Measurements from ENCODE around the gene CXCR4.

Gene CXCR4

DNA sequence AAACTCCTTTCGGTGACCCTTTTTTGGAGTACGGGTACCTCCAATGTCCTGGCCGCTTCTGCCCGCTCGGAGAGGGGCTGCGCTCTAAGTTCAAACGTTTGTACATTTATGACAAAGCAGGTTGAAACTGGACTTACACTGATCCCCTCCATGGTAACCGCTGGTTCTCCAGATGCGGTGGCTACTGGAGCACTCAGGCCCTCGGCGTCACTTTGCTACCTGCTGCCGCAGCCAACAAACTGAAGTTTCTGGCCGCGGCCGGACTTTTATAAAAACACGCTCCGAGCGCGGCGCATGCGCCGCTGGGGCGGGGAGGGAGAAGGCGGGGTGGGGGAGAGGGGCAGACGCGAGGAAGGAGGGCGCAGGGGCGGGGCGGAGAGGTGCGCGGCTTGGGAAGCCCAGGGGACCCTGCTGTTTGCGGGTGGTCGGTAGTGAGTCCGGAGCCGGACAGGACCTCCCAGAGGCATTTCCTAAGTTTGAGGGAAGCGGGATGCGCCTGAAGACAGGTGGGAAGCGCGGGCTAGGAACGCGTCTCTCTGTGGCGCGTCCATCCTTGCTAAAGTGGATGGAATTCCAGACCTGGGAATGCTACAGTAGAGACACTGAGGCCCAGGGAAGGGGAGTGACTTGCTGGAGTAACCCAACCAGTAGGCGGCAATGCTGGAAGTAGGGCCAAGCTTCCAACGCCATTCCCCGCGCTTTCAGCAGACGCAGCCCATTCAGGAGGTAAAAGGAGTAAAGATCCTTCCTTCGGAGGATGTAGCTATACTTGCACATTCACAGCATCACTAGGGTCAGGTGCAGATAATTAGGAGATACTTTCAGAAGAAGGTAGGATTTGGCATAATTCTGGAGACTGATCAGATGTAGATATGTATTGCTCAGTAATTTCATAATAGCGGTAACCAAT is at the start of gene CXCR4:
CXCR4 (minus strand) TSS at position 241 of the 910 bp plus-strand sequence; CDS start at position 152, 89 bp downstream.
- H3K4me3 ChIP-seq (ENCODE audit: low read depth, low read length) = peak within 1 kb of the TSS; percentile 66

- no peak overlapping the region for H3K4me3 ChIP-seq (ENCODE audit: low read depth, low read length)
These were observed 46.4 kb upstream of the CXCR4 start for GRCh38 chr2:136164280-136164776.

GRCh38 chr2:136162438-136162837 is 44.5 kb upstream of the CXCR4 start:
- H3K4me3 ChIP-seq (ENCODE audit: low read depth, low read length) = no peak overlapping the region

DNA sequence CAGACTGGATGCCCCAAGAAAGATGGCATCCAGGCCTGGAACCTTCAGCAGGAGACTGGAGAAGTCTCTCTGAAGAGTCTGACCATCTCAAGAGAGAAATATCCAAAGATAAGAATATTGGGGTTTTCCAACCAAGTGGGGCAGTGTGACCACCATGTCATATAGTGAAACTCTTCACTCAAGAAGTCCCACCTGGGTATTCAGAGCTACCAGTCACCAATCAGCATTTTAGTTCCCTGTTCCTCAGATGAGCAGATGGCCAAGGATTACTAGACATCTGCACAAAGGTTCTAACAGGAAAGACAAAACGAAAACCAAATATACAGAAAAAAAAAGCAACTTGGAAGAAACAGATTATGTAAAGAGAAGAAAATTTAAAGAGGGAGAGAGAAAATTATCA is 38.5 kb upstream of the CXCR4 start:
- no peak overlapping the region for H3K4me3 ChIP-seq (ENCODE audit: low read depth, low read length)

DNA sequence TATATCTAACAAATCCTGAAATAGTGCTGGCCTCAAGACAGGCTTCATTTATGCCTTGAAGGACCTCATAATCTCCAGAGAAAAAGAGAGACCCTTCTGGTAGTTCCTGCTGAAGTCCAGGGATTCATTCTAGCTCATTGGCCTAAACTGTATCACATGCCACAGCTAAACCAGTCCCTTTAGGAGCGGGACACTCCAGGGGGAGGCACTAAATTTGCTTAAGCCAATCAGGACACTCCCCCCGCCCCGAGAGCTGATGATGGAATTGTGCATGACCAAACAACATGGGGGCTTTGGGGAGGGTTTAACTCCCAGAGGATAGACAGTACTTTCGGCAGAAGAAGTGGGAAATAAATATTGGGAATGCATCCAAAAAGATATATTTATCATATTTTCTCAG is 36.4 kb upstream of the CXCR4 start:
- no peak overlapping the region for H3K4me3 ChIP-seq (ENCODE audit: low read depth, low read length)

DNA sequence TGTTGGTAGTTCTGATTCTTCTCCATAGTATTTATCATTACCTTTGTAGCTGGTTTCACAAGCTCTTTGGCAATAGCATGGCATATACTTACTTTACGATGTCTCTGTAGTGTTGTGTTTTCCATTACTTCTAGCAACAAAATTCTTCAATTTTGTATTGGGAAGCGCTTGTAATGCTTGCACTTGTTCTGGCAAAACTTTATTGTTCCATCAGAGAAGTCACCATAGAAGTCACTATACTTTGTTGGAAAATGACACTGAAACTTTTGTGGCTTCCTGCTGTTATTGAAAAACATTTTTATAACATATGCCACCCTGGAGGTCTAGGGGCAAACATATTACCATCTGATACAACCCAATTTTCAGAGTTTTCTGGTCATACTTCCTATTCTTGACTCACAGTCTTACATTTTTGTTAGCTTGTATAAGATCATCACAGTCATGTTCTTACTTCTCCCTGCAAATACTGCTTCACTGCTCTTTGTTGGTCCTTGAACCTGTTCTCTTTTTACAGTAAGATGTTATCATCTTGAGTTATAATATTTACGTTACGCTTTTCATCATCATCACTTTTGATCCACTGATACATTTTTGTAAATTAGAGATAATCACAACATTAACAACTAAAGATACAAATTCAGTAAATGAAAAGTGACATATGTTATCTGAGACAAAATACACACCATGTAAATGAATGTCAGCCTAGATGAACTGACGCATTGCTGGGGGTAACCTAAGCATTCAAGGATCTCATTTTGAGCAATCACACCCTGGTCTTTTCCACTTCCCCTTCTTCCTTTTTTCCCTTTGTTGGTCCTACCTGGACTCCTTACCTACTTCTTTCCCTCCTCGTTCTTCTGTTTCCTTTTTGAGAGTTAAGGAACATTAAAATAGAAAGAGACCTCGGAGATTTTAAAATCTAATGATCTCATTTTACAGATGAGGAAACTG is 33.3 kb upstream of the CXCR4 start:
- H3K4me3 ChIP-seq (ENCODE audit: low read depth, low read length) = no peak overlapping the region

GRCh38 chr2:136149011-136149410 is 31.1 kb upstream of the CXCR4 start:
- H3K4me3 ChIP-seq (ENCODE audit: low read depth, low read length) = no peak overlapping the region

DNA sequence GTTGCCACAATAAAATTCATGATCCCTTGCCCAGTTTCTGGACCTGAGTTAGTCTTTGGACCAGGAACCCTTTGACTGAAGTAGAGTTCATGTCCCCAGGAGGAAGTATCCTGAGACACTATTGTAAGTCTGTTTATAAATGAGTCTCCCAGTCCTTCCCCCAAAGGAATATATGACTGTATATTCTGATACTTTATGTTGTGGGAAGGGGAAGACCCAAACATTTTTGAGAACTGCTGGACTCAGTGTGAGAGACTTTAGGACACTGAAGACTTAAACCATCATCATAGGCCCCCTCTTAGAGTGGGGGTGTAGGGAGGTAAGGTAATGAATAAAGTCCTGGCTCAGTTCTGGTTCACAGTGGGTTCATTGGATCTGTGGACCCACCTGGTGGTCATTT is 28.6 kb upstream of the CXCR4 start:
- no peak overlapping the region for H3K4me3 ChIP-seq (ENCODE audit: low read depth, low read length)

DNA sequence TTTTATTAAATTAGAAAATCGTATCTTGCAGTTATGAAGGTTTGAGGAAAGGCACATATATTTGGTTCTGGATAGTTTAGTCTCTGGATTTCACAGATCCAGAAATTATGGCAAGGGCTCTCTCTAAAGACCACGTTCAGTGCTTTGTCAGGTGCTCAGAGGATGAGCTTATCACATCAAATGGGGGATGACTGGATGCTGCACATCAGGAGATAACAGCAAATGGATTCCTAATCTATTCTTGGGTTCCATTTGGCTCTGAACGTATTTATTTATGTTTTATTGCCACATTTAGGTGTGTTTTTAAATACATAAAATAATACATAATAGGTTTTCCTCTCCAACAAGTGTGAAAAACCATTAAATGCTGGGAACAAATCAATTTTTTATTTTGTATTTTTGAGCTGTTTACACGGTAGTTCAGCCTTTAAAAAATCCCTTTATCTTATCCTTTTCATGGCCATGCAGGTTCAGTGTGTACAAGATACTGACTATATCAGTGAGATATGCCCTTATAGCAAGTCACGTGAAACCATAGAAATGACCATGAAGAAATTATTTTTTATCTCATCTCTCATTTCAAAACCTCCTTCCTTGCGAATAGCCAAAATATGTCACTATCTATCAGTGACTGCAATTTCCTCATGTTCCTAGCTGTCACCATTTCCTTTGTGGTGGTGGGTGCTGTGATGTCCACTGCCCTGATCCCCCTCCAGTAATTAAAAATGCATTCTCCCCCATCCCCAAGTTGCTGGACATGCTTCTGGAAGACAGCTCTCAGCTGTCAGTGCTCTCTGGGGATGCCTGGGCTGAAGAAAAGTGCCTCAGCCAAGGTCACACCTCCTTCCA is 25.9 kb upstream of the CXCR4 start:
- no peak overlapping the region for H3K4me3 ChIP-seq (ENCODE audit: low read depth, low read length)

DNA sequence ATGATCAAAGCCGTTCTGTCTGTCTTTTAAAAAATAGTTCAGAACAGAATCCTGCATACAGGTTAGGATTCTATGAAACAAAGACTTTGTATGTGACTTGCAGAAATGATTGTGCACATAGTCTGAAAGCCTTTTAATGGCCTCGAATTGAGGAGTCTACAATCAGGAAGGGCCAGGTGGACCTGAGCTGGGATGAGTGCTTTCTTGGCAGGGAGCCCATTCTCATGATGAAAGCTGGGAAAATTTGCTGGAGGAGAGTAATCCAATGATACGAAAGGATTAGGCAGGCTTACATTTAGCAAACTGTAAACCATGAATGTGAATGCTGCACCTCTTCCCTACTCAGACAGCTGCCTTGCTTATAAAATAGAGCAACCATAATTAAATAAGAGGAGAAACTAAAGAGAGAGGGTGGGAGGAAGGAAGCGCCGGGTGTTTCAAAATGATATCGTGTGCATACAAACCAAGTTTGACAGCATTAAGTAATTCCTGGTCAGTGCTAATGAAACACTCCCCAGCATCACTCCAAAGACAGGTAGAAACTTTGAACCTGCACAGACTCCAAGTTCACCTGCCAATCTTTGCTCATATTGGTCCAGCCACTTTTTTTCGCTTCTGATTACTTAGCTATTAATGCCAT is 23.7 kb upstream of the CXCR4 start:
- H3K4me3 ChIP-seq (ENCODE audit: low read depth, low read length) = no peak overlapping the region

- H3K4me3 ChIP-seq (ENCODE audit: low read depth, low read length) = no peak overlapping the region
These were observed 21.7 kb upstream of the CXCR4 start for GRCh38 chr2:136139631-136140030.

- H3K4me3 ChIP-seq (ENCODE audit: low read depth, low read length) = no peak overlapping the region
These were observed 20.0 kb upstream of the CXCR4 start for GRCh38 chr2:136137982-136138381.

GRCh38 chr2:136136931-136137330 is 19.0 kb upstream of the CXCR4 start:
- H3K4me3 ChIP-seq (ENCODE audit: low read depth, low read length) = no peak overlapping the region

GRCh38 chr2:136135921-136136906 is 18.3 kb upstream of the CXCR4 start:
- no peak overlapping the region for H3K4me3 ChIP-seq (ENCODE audit: low read depth, low read length)

GRCh38 chr2:136135462-136135861 is 17.5 kb upstream of the CXCR4 start:
- H3K4me3 ChIP-seq (ENCODE audit: low read depth, low read length) = no peak overlapping the region

GRCh38 chr2:136134126-136134525 is 16.2 kb upstream of the CXCR4 start:
- no peak overlapping the region for H3K4me3 ChIP-seq (ENCODE audit: low read depth, low read length)

DNA sequence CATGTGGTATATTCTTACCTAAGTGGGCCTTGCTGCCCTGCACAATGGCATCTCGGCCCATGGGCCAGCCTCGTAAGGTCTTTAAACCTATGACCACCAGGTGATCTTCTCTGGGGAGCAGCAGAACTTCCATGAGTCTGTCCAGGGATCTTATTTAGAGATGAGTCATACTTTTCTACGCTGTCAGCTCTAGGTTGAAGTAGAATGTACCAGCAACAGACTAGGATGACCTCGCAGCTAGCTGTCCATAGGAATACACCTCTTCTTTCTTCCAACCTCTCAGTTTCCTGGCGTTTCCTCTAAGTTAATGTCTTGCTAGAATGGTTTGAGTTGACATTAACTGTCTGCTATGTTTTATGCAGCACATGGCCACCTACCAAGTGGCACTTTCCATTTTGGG is 15.6 kb upstream of the CXCR4 start:
- no peak overlapping the region for H3K4me3 ChIP-seq (ENCODE audit: low read depth, low read length)

- H3K4me3 ChIP-seq (ENCODE audit: low read depth, low read length) = no peak overlapping the region
These were observed 15.2 kb upstream of the CXCR4 start for GRCh38 chr2:136133176-136133575.

DNA sequence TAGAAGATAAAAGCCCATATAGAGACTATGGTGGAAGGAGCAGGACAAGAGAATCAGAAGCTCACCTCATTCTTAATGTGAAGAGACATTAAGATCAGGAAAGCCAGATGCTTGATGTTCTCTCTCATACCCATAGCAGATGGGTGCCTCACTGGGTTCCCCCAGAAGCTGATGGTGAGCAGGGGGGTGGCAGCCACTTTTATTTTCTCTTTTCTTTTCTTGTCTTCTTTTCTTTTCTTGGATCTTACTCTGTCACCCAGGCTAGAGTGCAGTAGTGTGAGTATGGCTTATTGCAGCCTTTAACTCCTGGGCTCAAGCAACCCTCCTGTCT is 14.8 kb upstream of the CXCR4 start:
- H3K4me3 ChIP-seq (ENCODE audit: low read depth, low read length) = no peak overlapping the region

Measured in iPS-11a (cell line).